Caco-2 (cell line): ENCODE data around the gene CYP4F12. TPM values are rescaled to one million over a fixed set of nuclear protein-coding genes. Genes with fewer than 3 reads are reported as not detected.

Source experiments
- BruUV-seq: library from RNA; stranded (reverse); fragments of 400-500 nt; replicated peaks from 2 replicates; lab custom pipeline; 2021; lab: Mats Ljungman, UMichigan
- CTCF ChIA-PET: fragments of 300-600 bp; sonication (Branson Sonifier 250); formaldehyde crosslinking; loops from one replicate; lab custom pipeline; 2022; ENCODE audit warnings: antibody characterized with exemption; lab: Charles Lee
- POLR2A ChIA-PET: fragments of 300-600 bp; sonication (Branson Sonifier 250); formaldehyde crosslinking; loops from one replicate; lab custom pipeline; 2022; ENCODE audit warnings: antibody characterized with exemption; lab: Charles Lee
- DNase-seq, 2 experiments: peaks; one replicate each; pipeline versions ENCODE4 v3.0.0 to v3.0.0-alpha.2; 2020 to 2022
- H3K27me3 ChIP-seq: replicated peaks from 2 replicates; pipeline ENCODE4 v1.6.0; 2011; ENCODE audit warnings: low read length; ENCODE audit not compliant: control insufficient read depth, insufficient read depth
- H3K36me3 ChIP-seq: 2 replicates; pipeline ENCODE4 v1.5.1; 2011; ENCODE audit warnings: low read length; ENCODE audit not compliant: control insufficient read depth, insufficient read depth
- H3K4me1 ChIP-seq: fragments of 250-450 bp; sonication (Bioruptor Pico); 2 replicates; pipeline ENCODE4 v1.5.1; 2020; ENCODE audit warnings: mild to moderate bottlenecking
- H3K4me3 ChIP-seq: 2 replicates; pipeline ENCODE4 v1.5.1; 2011; ENCODE audit warnings: low read depth, mild to moderate bottlenecking, control low read depth, low read length
- H3K9me3 ChIP-seq: fragments of 250-450 bp; sonication (Bioruptor Pico); 2 replicates; pipeline ENCODE4 v1.5.1; 2020; ENCODE audit warnings: mild to moderate bottlenecking, moderate library complexity
- H3K27ac Mint-ChIP-seq: one replicate; pipeline ENCODE4 v1.8.0; 2022; ENCODE audit warnings: mixed read lengths; ENCODE audit not compliant: unreplicated experiment
- H3K27me3 Mint-ChIP-seq: one replicate; pipeline ENCODE4 v1.8.0; 2022; ENCODE audit warnings: mixed read lengths; ENCODE audit not compliant: insufficient read depth, unreplicated experiment
- H3K36me3 Mint-ChIP-seq: one replicate; pipeline ENCODE4 v1.8.0; 2022; ENCODE audit warnings: mild to moderate bottlenecking, mixed read lengths; ENCODE audit not compliant: insufficient read depth, unreplicated experiment
- H3K4me1 Mint-ChIP-seq: one replicate; pipeline ENCODE4 v1.8.0; 2022; ENCODE audit warnings: low read depth, mixed read lengths; ENCODE audit not compliant: unreplicated experiment
- H3K4me3 Mint-ChIP-seq: one replicate; pipeline ENCODE4 v1.8.0; 2022; ENCODE audit warnings: mild to moderate bottlenecking, moderate library complexity, mixed read lengths; ENCODE audit not compliant: unreplicated experiment
- H3K9me3 Mint-ChIP-seq: one replicate; pipeline ENCODE4 v1.8.0; 2022; ENCODE audit warnings: mixed read lengths; ENCODE audit not compliant: unreplicated experiment
- CTCF ChIP-seq, 2 experiments: fragments of 200-600 bp in 1 of 2; IDR thresholded peaks; 1 replicate in 1 of 2; 2 replicates in 1 of 2; pipeline versions ENCODE4 v1.5.1 to v1.8.0; 2011 to 2022; ENCODE audit warnings: antibody characterized with exemption in 1 of 2, control low read depth in 1 of 2, inconsistent platforms in 1 of 2, low read depth in 1 of 2, low read length in 1 of 2, mild to moderate bottlenecking in 1 of 2, moderate library complexity in 1 of 2; ENCODE audit not compliant: insufficient read depth in 1 of 2, severe bottlenecking in 1 of 2, unreplicated experiment in 1 of 2
- intact Hi-C: fragments of 100-400 bp; cut with micrococcal nuclease; formaldehyde crosslinking; loops from one replicate; pipeline ENCODE4 v1.10.0; 2022; ENCODE audit not compliant: unreplicated experiment
- total RNA-seq: library from RNA; stranded (reverse); gene quantifications from 2 replicates; pipeline ENCODE4 v1.2.3, GENCODE V29; 2022

CYP4F12 gene
- total RNA-seq, 1 experiment from 2014 or later: 0.16 TPM

GRCh38 chr19:15628236-15629002, 44.5 kb upstream of the CYP4F12 start:
- Mint-ChIP-seq H3K9me3 (no peaks in the 10 kb centered on the region), H3K36me3 (no peaks in the 10 kb centered on the region), H3K4me3 (no peak overlapping the region), H3K4me1 (no peaks in the 10 kb centered on the region), H3K27me3 (no peaks in the 10 kb centered on the region), H3K27ac (no peak overlapping the region)
- POLR2A ChIA-PET: no interaction called here
- no peak for DNase-seq
- no peaks in the 10 kb centered on the region for H3K9me3 ChIP-seq
- BruUV-seq: no TSS peak
- intact Hi-C loops: loop anchor here (1.0 to 10.0 kb wide), 3 partner anchors 74 to 396 kb away; no protein-coding TSS in a partner anchor
- H3K27me3 ChIP-seq: no peaks in the 10 kb centered on the region
- no peak overlapping the region for H3K4me3 ChIP-seq
- no peak for TF ChIP-seq CTCF (IDR thresholded peaks at IDR 0.05; ENCODE audit: insufficient read depth in 1 of 2, low read depth in 1 of 2, low read length in 1 of 2, severe bottlenecking in 1 of 2, unreplicated experiment in 1 of 2)
- no peaks in the 10 kb centered on the region for H3K36me3 ChIP-seq
- H3K4me1 ChIP-seq: no peaks in the 10 kb centered on the region
- CTCF ChIA-PET: no interaction called here

DNA sequence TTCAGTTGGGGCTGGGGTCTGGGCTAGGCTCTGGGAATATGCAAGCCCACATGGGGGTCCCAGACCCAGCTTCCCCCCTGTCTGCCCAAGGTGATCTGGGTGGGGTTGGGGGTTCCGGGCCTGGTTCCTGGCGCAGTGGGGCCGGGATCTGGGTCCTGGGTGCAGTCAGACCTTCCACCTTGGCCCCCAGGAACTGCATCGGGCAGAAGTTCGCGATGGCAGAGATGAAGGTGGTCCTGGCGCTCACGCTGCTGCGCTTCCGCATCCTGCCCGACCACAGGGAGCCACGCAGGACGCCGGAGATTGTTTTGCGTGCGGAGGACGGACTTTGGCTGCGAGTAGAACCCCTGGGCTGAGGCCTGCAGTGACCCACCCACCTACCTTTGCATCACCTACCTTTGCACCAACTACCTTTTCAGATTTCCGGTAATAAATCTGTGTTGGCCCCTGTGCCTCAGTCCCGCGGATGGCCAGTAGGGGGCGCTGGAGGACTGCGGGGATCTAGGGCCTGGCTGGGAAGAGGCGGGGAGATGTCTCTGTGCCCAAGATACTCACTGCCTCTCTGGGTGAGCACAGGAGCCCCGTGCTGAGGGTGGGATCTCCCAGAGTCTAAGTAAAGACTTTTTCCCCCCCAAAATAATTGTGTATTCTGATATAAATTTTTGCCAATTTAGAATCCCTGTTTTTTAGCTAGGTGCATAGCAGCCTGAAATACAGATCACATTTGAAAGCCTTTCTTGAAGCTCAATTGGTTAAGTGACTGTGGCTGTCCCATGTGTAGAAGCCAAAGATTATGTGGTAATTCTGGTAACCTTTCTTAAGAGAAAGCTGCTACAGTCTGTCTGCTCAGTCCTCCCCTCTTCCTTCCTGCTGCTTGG, 43.6 kb upstream of the CYP4F12 start:
- no TSS peak for BruUV-seq
- Histone ChIP-seq H3K36me3 (no peaks in the 10 kb centered on the region), H3K9me3 (no peaks in the 10 kb centered on the region), H3K27me3 (no peaks in the 10 kb centered on the region), H3K4me3 (0 out of 2 replicates have a peak overlapping the region, but pooled peaks have one; percentile 10), H3K4me1 (no peaks in the 10 kb centered on the region)
- ChIA-PET POLR2A (no interaction called here), CTCF (interaction anchor here (0.6 kb wide), 1 partner anchor 553 kb away, joined by 3 read pairs; no protein-coding TSS in a partner anchor)
- peak; percentile 90 to 94 for TF ChIP-seq CTCF (IDR thresholded peaks at IDR 0.05; ENCODE audit: insufficient read depth in 1 of 2, low read depth in 1 of 2, low read length in 1 of 2, severe bottlenecking in 1 of 2, unreplicated experiment in 1 of 2)
- Mint-ChIP-seq H3K4me3 (no peak overlapping the region), H3K27ac (no peak overlapping the region), H3K27me3 (no peaks in the 10 kb centered on the region), H3K36me3 (no peaks in the 10 kb centered on the region), H3K4me1 (no peaks in the 10 kb centered on the region), H3K9me3 (no peaks in the 10 kb centered on the region)
- peak; percentile 69 to 87 for DNase-seq
- intact Hi-C loops: loop anchor here (1.0 to 10.0 kb wide), 3 partner anchors 74 to 396 kb away; no protein-coding TSS in a partner anchor

DNA sequence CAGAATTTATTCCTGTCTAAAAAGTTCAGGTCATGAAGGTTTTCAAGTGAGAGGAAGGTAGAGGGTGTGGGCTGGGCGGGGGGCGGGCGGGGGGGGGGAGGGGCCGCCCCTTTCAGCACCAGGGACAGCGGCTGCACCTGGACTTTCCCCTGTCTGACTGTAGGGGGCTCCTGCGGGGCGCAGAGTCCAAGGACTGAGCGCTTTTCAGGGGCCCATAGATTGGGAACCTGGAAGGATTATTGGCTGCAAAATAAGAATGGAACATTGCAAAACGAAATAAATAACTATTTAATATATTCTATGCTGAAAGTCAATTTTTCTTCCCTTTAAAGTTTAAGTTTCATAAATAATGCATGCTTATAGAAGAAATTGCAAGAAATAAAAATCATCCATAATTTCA, 41.1 kb upstream of the CYP4F12 start:
- no peaks in the 10 kb centered on the region for H3K36me3 Mint-ChIP-seq
- intact Hi-C loops: loop anchor here (5.0 kb wide), 1 partner anchor 550 kb away; no protein-coding TSS in a partner anchor
- no peaks in the 10 kb centered on the region for H3K27me3 Mint-ChIP-seq
- H3K4me3 Mint-ChIP-seq: no peak overlapping the region
- H3K4me3 ChIP-seq: no peak overlapping the region
- no peak overlapping the region for H3K27ac Mint-ChIP-seq
- no peaks in the 10 kb centered on the region for H3K4me1 ChIP-seq
- H3K9me3 ChIP-seq: no peaks in the 10 kb centered on the region
- peak in 1 of 2 experiments; percentile 55 for DNase-seq
- no peaks in the 10 kb centered on the region; the same call in 1 of the 2 replicates for H3K27me3 ChIP-seq
- ChIA-PET CTCF (no interaction called here), POLR2A (no interaction called here)
- no peaks in the 10 kb centered on the region for H3K4me1 Mint-ChIP-seq
- TF ChIP-seq CTCF (IDR thresholded peaks at IDR 0.05; ENCODE audit: insufficient read depth in 1 of 2, low read depth in 1 of 2, low read length in 1 of 2, severe bottlenecking in 1 of 2, unreplicated experiment in 1 of 2): peak; percentile 58 to 65
- no TSS peak for BruUV-seq
- H3K36me3 ChIP-seq: no peaks in the 10 kb centered on the region
- no peaks in the 10 kb centered on the region for H3K9me3 Mint-ChIP-seq
